SK-N-MC (cell line): ENCODE results near the gene PLA2G4C.

Experiments
- EZH2 ChIP-seq: fragments of 200-600 bp; sonication (generic); IDR thresholded peaks from one replicate; pipeline ENCODE4 v1.6.1; 2017; ENCODE audit warnings: antibody characterized with exemption
- FOXP2 ChIP-seq: optimal IDR thresholded peaks from 2 replicates; pipeline ENCODE3; 2011; ENCODE audit warnings: mild to moderate bottlenecking, moderate library complexity; ENCODE audit not compliant: insufficient read depth; ENCODE audit errors: extremely low read length, control extremely low read depth
- POLR2AphosphoS5 ChIP-seq: IDR thresholded peaks from 2 replicates; pipeline ENCODE4 v1.6.1; 2012; ENCODE audit warnings: mild to moderate bottlenecking, low read depth, low read length, borderline replicate concordance

- TF ChIP-seq POLR2AphosphoS5 = no peak
- no peak for TF ChIP-seq EZH2
- TF ChIP-seq FOXP2 = no peak
Observed at GRCh38 chr19:48120505-48120904, 9.9 kb upstream of the PLA2G4C start.
